GM12891 (cell line): ENCODE measurements around the gene DNAH11.
"Not testable (repeated sequence)": the region's sequence is repeated elsewhere in the genome, so short reads cannot be mapped to it uniquely, and the experiment has no call there.

Source experiments
- DNase-seq: peaks from one replicate; pipeline ENCODE4 v3.0.0; 2011; ENCODE audit warnings: low spot score; ENCODE audit not compliant: insufficient read length
- FAIRE-seq: peaks from 2 replicates; lab custom pipeline; 2011; peaks lifted over from hg19 to GRCh38; lab: Jason Lieb, UNC
- PAX5 ChIP-seq: IDR thresholded peaks from 2 replicates; pipeline ENCODE4 v1.6.1; 2011; ENCODE audit warnings: low read length, moderate library complexity, mild to moderate bottlenecking; ENCODE audit not compliant: insufficient read depth, severe bottlenecking
- POLR2A ChIP-seq: IDR thresholded peaks from 2 replicates; pipeline ENCODE4 v1.6.1; 2011; ENCODE audit warnings: low read depth, low read length, control low read depth
- POLR2AphosphoS5 ChIP-seq: IDR thresholded peaks from 2 replicates; pipeline ENCODE4 v1.6.1; 2011; ENCODE audit warnings: low read depth, low read length, control low read depth
- POU2F2 ChIP-seq: IDR thresholded peaks from 2 replicates; pipeline ENCODE4 v1.6.1; 2011; ENCODE audit warnings: low read depth, mild to moderate bottlenecking, control low read depth, low read length, moderate library complexity
- SPI1 ChIP-seq: IDR thresholded peaks from 2 replicates; pipeline ENCODE4 v1.6.1; 2011; ENCODE audit warnings: low read depth, low read length, control low read depth
- TAF1 ChIP-seq: IDR thresholded peaks from 2 replicates; pipeline ENCODE4 v1.6.1; 2011; ENCODE audit warnings: low read depth, low read length, control low read depth

DNAH11 gene

GRCh38 chr7:21731977-21732376, 189.1 kb downstream of the DNAH11 start:
- TF ChIP-seq PAX5, result no peak
- no peak for TF ChIP-seq POLR2A
- no peak for TF ChIP-seq SPI1
- no peak for TF ChIP-seq TAF1
- no peak for TF ChIP-seq POU2F2
- TF ChIP-seq POLR2AphosphoS5, result no peak
- FAIRE-seq (no peak), DNase-seq (no peak)

GRCh38 chr7:21732956-21733355, 190.1 kb downstream of the DNAH11 start:
- FAIRE-seq, DNase-seq: not testable (repeated sequence)

GRCh38 chr7:21733837-21734236, 191.0 kb downstream of the DNAH11 start:
- no peak for DNase-seq
- TF ChIP-seq SPI1 (no peak), TAF1 (no peak), POU2F2 (no peak)
- FAIRE-seq, result no peak

- DNase-seq (no peak), FAIRE-seq (no peak)
- TF ChIP-seq TAF1, result no peak
Observed at GRCh38 chr7:21743493-21743892, 200.7 kb downstream of the DNAH11 start.

GRCh38 chr7:21746949-21747348, 204.1 kb downstream of the DNAH11 start:
- FAIRE-seq, result no peak
- DNase-seq, result no peak
- no peak for TF ChIP-seq POLR2AphosphoS5
- TF ChIP-seq TAF1, result no peak
- no peak for TF ChIP-seq POLR2A
- no peak for TF ChIP-seq POU2F2
- no peak for TF ChIP-seq PAX5
- no peak for TF ChIP-seq SPI1

- FAIRE-seq, result no peak
- no peak for DNase-seq
- TF ChIP-seq SPI1, result no peak
- TF ChIP-seq TAF1, result no peak
Observed at GRCh38 chr7:21747806-21748205, 205.0 kb downstream of the DNAH11 start.

GRCh38 chr7:21749378-21749777, 206.5 kb downstream of the DNAH11 start:
- TF ChIP-seq POU2F2 (no peak), POLR2AphosphoS5 (no peak), PAX5 (no peak), POLR2A (no peak), TAF1 (no peak), SPI1 (no peak)
- DNase-seq (no peak), FAIRE-seq (no peak)

GRCh38 chr7:21753071-21753470, 210.2 kb downstream of the DNAH11 start:
- TF ChIP-seq SPI1 (no peak), POU2F2 (no peak), POLR2AphosphoS5 (no peak), POLR2A (no peak), TAF1 (no peak), PAX5 (no peak)
- DNase-seq, result no peak
- no peak for FAIRE-seq

GRCh38 chr7:21754963-21755362, 212.1 kb downstream of the DNAH11 start:
- TF ChIP-seq PAX5 (no peak), TAF1 (no peak), POLR2AphosphoS5 (no peak)
- DNase-seq (no peak), FAIRE-seq (no peak)

GRCh38 chr7:21757537-21758282, 214.9 kb downstream of the DNAH11 start:
- FAIRE-seq (no peak), DNase-seq (no peak)
- TF ChIP-seq POLR2AphosphoS5 (no peak), POU2F2 (no peak), SPI1 (no peak), PAX5 (no peak), POLR2A (no peak), TAF1 (no peak)

GRCh38 chr7:21758286-21758685, 215.4 kb downstream of the DNAH11 start:
- no peak for TF ChIP-seq PAX5
- FAIRE-seq (no peak), DNase-seq (no peak)
